Measurements from ENCODE around the gene PRKG2. TPM values are rescaled to one million over a fixed set of nuclear protein-coding genes. Genes with fewer than 3 reads are reported as not detected.

The PRKG2 gene
- total RNA-seq, 3 donors from 2014 or later, result 1.2 to 3.5 (median 1.3) TPM

DNA sequence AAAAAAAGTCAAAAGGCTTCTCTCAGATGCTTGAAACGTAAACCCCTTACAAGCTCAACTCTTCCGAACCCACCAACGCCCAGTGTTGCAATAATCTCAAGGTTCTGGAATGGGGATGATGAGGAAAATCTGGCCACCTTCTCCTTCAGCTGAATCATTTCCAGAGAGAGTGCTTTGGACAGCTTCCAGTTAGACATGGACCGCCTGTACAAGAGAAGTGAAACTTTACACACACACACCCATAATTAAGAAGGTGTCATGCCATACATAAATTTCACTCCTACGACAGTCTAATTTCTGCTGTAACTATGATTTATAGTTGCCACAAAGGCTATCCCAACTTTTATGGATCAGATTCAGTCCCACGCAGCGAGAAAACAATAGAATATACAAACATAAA is 72.3 kb downstream of the PRKG2 start:
- no peaks in the 10 kb centered on the region for H3K4me1 ChIP-seq
- no peak overlapping the region for H3K27ac ChIP-seq
- no peak overlapping the region for H3K4me3 ChIP-seq
- intact Hi-C loops (cut with DNase I; ENCODE audit: low total_unique reads), result no loop called here
- no peaks in the 10 kb centered on the region for H3K27me3 ChIP-seq
- no peak for DNase-seq (ENCODE audit: low spot score in 2 of 2)
- TF ChIP-seq POLR2AphosphoS5 (IDR thresholded peaks at IDR 0.05) (no peak), POLR2A (IDR thresholded peaks at IDR 0.05) (no peak)
- TF ChIP-seq, protein P1, sequence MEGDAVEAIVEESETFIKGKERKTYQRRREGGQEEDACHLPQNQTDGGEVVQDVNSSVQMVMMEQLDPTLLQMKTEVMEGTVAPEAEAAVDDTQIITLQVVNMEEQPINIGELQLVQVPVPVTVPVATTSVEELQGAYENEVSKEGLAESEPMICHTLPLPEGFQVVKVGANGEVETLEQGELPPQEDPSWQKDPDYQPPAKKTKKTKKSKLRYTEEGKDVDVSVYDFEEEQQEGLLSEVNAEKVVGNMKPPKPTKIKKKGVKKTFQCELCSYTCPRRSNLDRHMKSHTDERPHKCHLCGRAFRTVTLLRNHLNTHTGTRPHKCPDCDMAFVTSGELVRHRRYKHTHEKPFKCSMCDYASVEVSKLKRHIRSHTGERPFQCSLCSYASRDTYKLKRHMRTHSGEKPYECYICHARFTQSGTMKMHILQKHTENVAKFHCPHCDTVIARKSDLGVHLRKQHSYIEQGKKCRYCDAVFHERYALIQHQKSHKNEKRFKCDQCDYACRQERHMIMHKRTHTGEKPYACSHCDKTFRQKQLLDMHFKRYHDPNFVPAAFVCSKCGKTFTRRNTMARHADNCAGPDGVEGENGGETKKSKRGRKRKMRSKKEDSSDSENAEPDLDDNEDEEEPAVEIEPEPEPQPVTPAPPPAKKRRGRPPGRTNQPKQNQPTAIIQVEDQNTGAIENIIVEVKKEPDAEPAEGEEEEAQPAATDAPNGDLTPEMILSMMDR (IDR thresholded peaks at IDR 0.05), result no peak
- H3K36me3 ChIP-seq, result peaks cover 3% of the 10 kb centered on the region
- no peaks in the 10 kb centered on the region for H3K9me3 ChIP-seq

DNA sequence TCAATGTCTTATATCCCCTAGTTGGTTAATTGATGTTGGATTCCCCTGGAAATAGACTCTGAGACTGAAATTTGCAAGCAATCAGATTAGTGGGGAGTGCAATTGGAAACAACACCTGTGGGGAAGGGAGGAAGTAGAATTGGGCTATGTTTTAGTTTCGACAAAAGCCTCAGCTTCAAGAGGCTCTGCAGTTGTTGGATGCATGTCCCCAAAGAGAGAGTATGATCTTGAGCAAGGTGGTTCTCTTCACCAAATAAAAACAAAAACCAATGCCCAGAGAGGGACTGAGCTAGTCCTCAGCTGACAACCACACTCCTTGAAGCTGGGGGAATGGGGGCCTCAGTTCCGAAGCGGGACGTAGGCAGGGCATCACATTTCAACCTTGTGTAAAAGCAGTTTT is 77.1 kb downstream of the PRKG2 start:
- H3K27ac ChIP-seq, result no peak overlapping the region
- no peaks in the 10 kb centered on the region for H3K36me3 ChIP-seq
- TF ChIP-seq, protein P1 (IDR thresholded peaks at IDR 0.05), result no peak
- TF ChIP-seq POLR2AphosphoS5 (IDR thresholded peaks at IDR 0.05) (no peak), POLR2A (IDR thresholded peaks at IDR 0.05) (no peak)
- DNase-seq (ENCODE audit: low spot score in 2 of 2), result no peak
- H3K9me3 ChIP-seq, result no peaks in the 10 kb centered on the region
- intact Hi-C loops (cut with DNase I; ENCODE audit: low total_unique reads), result no loop called here
- H3K4me1 ChIP-seq, result no peaks in the 10 kb centered on the region
- H3K27me3 ChIP-seq, result no peaks in the 10 kb centered on the region
- no peak overlapping the region for H3K4me3 ChIP-seq

DNA sequence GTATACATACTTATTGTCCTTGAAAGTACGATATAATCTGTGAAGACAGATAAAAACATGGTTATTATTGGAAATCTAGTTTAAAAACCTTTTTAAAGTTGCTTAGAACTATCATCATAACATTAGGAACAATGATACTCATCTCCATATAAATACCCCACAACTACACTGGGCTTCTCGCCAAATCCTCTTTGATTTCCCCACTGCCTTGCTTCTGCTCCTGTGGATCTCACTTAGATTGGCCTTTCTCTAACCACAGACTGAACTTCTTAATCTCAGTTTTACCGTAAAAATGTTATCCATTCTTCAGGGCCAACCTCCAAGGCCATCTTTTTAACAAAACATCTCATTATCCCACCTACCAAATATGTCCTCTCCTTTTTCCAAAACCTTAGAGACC is 77.6 kb downstream of the PRKG2 start:
- Histone ChIP-seq H3K9me3 (no peaks in the 10 kb centered on the region), H3K27me3 (no peaks in the 10 kb centered on the region), H3K4me1 (no peaks in the 10 kb centered on the region), H3K27ac (no peak overlapping the region), H3K4me3 (no peak overlapping the region), H3K36me3 (no peaks in the 10 kb centered on the region)
- no peak for DNase-seq (ENCODE audit: low spot score in 2 of 2)
- intact Hi-C loops (cut with DNase I; ENCODE audit: low total_unique reads), result no loop called here
- no peak for TF ChIP-seq POLR2AphosphoS5 (IDR thresholded peaks at IDR 0.05)
- TF ChIP-seq, protein P1 (IDR thresholded peaks at IDR 0.05), result no peak
- no peak for TF ChIP-seq POLR2A (IDR thresholded peaks at IDR 0.05)

DNA sequence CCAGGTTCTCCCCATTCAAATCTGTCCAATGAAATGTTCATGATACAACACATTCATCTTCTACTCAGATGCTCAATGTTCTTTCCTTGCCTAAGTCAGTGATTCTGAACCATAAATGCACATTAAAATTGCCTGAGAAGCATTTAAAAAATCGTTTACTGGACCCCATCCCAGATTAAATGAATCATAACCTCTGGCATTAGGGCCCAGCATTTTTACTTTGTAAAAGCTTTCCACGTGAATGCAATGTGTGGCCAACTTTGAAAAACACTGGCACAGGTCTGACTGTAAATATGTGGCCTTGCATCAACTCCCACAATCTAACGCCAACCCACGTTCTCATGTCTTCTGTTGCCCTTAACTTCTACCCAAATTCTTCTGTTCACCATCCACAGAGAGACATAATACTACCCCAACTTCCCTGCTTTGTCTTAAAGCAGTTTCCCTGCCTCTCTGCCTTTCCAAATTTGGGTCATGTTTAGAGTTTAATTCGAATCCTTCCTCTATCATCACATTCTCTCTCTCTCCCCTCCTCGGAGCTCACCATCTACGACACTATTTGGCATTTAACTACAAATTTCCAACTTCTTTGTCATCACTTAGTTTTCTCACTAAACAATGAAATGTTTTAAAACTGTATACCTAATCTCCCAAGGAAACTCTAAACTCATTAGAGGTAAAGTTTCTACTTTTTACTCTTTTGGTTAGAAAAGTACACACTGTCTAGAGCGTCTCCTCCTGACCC is 78.7 kb downstream of the PRKG2 start:
- intact Hi-C loops (cut with DNase I; ENCODE audit: low total_unique reads), result no loop called here
- DNase-seq (ENCODE audit: low spot score in 2 of 2), result no peak
- Histone ChIP-seq H3K9me3 (no peaks in the 10 kb centered on the region), H3K4me3 (no peak overlapping the region), H3K4me1 (no peaks in the 10 kb centered on the region), H3K27ac (peak overlapping the region in 1 of 2 donors; percentile 3), H3K27me3 (no peaks in the 10 kb centered on the region), H3K36me3 (no peaks in the 10 kb centered on the region)
- TF ChIP-seq POLR2A (IDR thresholded peaks at IDR 0.05) (no peak), POLR2AphosphoS5 (IDR thresholded peaks at IDR 0.05) (no peak)
- TF ChIP-seq, protein P1 (IDR thresholded peaks at IDR 0.05), result no peak

DNA sequence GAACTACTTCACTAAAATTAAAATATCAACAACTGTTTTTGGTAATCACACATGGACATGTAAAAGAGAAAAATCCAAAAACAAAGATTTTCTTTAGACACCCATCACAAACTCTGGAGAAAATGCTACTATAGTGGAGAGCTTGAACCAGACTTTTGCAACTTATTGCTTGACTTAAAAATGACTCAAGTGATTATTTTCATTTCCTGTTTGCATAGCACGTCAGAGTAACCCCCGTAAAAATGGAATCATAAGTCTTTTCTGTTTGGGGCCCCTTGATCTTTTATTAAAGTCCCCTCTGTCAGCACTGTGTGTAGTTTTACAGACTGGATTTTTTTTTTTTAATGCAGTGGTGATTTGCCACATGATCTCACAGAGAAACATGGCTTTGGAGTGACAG is 79.5 kb downstream of the PRKG2 start:
- Histone ChIP-seq H3K4me1 (no peaks in the 10 kb centered on the region), H3K36me3 (no peaks in the 10 kb centered on the region), H3K27me3 (no peaks in the 10 kb centered on the region), H3K4me3 (no peak overlapping the region), H3K9me3 (no peaks in the 10 kb centered on the region), H3K27ac (no peak overlapping the region)
- no peak for TF ChIP-seq POLR2AphosphoS5 (IDR thresholded peaks at IDR 0.05)
- TF ChIP-seq, protein P1 (IDR thresholded peaks at IDR 0.05), result no peak
- TF ChIP-seq POLR2A (IDR thresholded peaks at IDR 0.05), result no peak
- no peak for DNase-seq (ENCODE audit: low spot score in 2 of 2)
- intact Hi-C loops (cut with DNase I; ENCODE audit: low total_unique reads), result no loop called here
